ENCODE data around the gene BTBD7.

Gene BTBD7

DNA sequence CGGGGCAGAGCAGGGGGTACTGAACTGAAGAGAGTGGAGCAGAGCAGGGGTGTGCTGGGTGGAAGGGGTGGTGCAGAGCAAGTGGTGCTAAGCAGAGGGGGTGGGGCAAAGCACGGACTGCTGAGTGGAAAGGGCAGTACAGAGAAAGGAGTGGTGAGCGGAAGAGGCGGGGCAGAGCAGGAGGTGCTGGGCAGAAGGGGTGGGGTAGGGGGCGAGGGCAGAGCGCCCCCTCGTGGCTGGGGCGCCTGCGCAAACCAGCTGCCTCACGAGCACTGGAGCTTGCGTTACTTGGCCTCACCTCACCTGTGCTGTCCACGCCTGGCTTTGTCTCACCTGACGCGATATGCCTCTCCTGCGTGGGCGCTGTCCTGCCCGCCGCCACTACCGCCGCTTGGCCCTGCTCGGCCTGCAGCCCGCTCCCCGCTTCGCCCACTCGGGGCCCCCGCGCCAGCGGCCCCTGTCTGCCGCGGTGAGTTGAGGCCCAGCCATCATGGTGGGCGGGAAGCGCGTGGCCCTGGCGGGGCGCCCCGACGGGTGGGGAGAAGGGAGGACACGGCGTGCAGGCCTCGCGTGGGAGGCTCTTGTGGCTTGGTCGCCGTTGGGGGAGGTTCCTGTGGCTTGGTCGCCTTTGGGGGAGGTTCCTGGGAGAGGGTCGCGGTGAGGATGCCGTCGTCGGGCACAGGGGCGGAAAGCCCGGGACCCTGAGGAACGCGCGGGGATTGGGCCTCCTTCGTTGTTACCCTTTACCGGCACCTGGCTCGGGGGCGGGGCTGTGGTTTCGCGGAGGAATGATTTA is 14.3 kb upstream of the BTBD7 start, which contains the start of gene COX8C:
COX8C (plus strand) TSS at position 257 of the 796 bp plus-strand sequence; CDS start at position 344, 87 bp downstream.
- Histone ChIP-seq H3K79me2 (ENCODE audit: insufficient read depth, low read depth) (no peaks in the 10 kb centered on the region), H3K27me3 (ENCODE audit: insufficient read depth, low read depth) (no peaks in the 10 kb centered on the region), H3K4me1 (ENCODE audit: low read depth, poor library complexity, severe bottlenecking) (no peaks in the 10 kb centered on the region), H4K20me1 (ENCODE audit: insufficient read depth) (no peaks in the 10 kb centered on the region), H3K9ac (no peak within 1 kb of the TSS), H3K36me3 (ENCODE audit: insufficient read depth) (no peaks in the 10 kb centered on the region), H3K4me3 (IDR thresholded peaks at IDR 0.05; ENCODE audit: insufficient read depth, low read depth, low read length) (no peak within 1 kb of the TSS), H3K27ac (no peak within 1 kb of the TSS), H2AFZ (ENCODE audit: low read depth) (no peak within 1 kb of the TSS), H3K4me2 (no peak within 1 kb of the TSS)
- no peak for TF ChIP-seq CTCF (conservative IDR thresholded peaks at IDR 0.05; ENCODE audit: low read depth, low read length)

DNA sequence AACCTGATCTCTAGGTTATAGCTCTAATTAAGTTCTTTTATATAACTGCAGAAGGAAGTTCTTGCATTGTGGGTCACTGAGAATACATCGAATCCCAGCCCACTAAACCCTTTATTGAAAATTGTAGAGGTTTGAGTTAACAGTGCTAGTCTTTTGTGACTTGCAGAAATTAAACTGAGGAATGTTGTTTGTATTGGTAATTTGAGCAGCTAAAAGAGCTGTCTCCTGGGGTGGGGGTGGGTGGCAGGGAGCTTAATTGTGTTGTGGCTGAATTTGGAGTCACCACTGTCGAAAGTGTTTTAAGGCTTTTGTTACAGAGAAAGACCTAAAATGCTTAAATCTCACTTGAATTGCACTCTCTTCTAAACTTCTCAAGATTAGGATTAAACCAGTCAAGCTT is 11.0 kb upstream of the BTBD7 start:
- no peak for TF ChIP-seq CTCF (conservative IDR thresholded peaks at IDR 0.05; ENCODE audit: low read depth, low read length)
- Histone ChIP-seq H3K27ac (no peak overlapping the region), H3K9ac (no peak overlapping the region), H3K4me2 (no peak overlapping the region), H3K36me3 (ENCODE audit: insufficient read depth) (no peaks in the 10 kb centered on the region), H3K79me2 (ENCODE audit: insufficient read depth, low read depth) (no peaks in the 10 kb centered on the region), H3K27me3 (ENCODE audit: insufficient read depth, low read depth) (no peaks in the 10 kb centered on the region), H4K20me1 (ENCODE audit: insufficient read depth) (no peaks in the 10 kb centered on the region), H3K4me1 (ENCODE audit: low read depth, poor library complexity, severe bottlenecking) (no peaks in the 10 kb centered on the region), H3K4me3 (IDR thresholded peaks at IDR 0.05; ENCODE audit: insufficient read depth, low read depth, low read length) (no peak overlapping the region), H2AFZ (ENCODE audit: low read depth) (no peak overlapping the region)

GRCh38 chr14:93343266-93343665 is 10.4 kb upstream of the BTBD7 start:
- Histone ChIP-seq H3K9ac (no peak overlapping the region), H3K4me1 (ENCODE audit: low read depth, poor library complexity, severe bottlenecking) (no peaks in the 10 kb centered on the region), H2AFZ (ENCODE audit: low read depth) (no peak overlapping the region), H3K27me3 (ENCODE audit: insufficient read depth, low read depth) (no peaks in the 10 kb centered on the region), H3K36me3 (ENCODE audit: insufficient read depth) (no peaks in the 10 kb centered on the region), H3K27ac (no peak overlapping the region), H3K4me2 (no peak overlapping the region), H4K20me1 (ENCODE audit: insufficient read depth) (no peaks in the 10 kb centered on the region), H3K4me3 (IDR thresholded peaks at IDR 0.05; ENCODE audit: insufficient read depth, low read depth, low read length) (no peak overlapping the region), H3K79me2 (ENCODE audit: insufficient read depth, low read depth) (no peaks in the 10 kb centered on the region)
- TF ChIP-seq CTCF (conservative IDR thresholded peaks at IDR 0.05; ENCODE audit: low read depth, low read length): no peak

GRCh38 chr14:93337884-93338283 is 5.0 kb upstream of the BTBD7 start:
- no peak overlapping the region for H3K9ac ChIP-seq
- no peaks in the 10 kb centered on the region for H3K27me3 ChIP-seq (ENCODE audit: insufficient read depth, low read depth)
- peak overlapping the region; percentile 27; the same call in 1 of the 2 replicates for H2AFZ ChIP-seq (ENCODE audit: low read depth)
- TF ChIP-seq CTCF (conservative IDR thresholded peaks at IDR 0.05; ENCODE audit: low read depth, low read length): no peak
- no peaks in the 10 kb centered on the region for H4K20me1 ChIP-seq (ENCODE audit: insufficient read depth)
- no peaks in the 10 kb centered on the region for H3K36me3 ChIP-seq (ENCODE audit: insufficient read depth)
- no peaks in the 10 kb centered on the region for H3K79me2 ChIP-seq (ENCODE audit: insufficient read depth, low read depth)
- H3K4me1 ChIP-seq (ENCODE audit: low read depth, poor library complexity, severe bottlenecking): peaks cover 21% of the 10 kb centered on the region
- H3K27ac ChIP-seq: no peak overlapping the region
- no peak overlapping the region for H3K4me3 ChIP-seq (IDR thresholded peaks at IDR 0.05; ENCODE audit: insufficient read depth, low read depth, low read length)
- 0 out of 2 replicates have a peak overlapping the region, but pooled peaks have one; percentile 13 for H3K4me2 ChIP-seq
